Choroid plexus epithelial cell (primary cell): ENCODE measurements around the gene PIGM.
A peak's percentile ranks its signal among the peaks of the same experiment; 100 is the strongest.

Experiments used
- DNase-seq: peaks from one replicate; pipeline ENCODE4 v3.0.0-alpha.2; 2010; ENCODE audit warnings: low read depth
- H3K4me3 ChIP-seq: 2 replicates; pipeline ENCODE4 v1.5.1; 2011; ENCODE audit warnings: low read depth, mild to moderate bottlenecking, control low read depth, low read length, moderate library complexity
- TF ChIP-seq, protein P1 (sequence below): conservative IDR thresholded peaks from 2 replicates; pipeline ENCODE4 v1.5.1; 2011; ENCODE audit warnings: low read depth, mild to moderate bottlenecking, control low read depth, inconsistent platforms, low read length, moderate library complexity

PIGM gene

DNA sequence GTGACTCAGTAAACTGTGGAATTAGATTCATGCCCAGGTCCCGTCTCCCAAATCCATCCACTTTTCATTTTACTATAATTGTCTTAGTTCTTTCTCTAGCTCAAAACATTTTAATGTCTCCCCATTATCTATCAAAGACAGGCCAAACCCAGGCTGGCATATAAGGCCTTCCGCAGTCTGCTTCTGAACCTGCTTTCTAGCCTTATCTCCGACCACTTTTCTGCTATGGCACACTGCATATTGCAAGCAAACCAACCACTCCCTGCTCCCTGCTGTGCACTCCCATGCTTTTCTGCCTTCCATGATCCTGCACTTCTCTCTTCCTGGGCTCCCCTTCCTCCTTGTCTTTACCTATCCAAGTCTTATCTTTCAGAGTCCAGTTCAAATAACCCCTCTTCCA is 17.3 kb upstream of the PIGM start:
- DNase-seq = no peak
- H3K4me3 ChIP-seq = no peak overlapping the region
- TF ChIP-seq, protein P1, sequence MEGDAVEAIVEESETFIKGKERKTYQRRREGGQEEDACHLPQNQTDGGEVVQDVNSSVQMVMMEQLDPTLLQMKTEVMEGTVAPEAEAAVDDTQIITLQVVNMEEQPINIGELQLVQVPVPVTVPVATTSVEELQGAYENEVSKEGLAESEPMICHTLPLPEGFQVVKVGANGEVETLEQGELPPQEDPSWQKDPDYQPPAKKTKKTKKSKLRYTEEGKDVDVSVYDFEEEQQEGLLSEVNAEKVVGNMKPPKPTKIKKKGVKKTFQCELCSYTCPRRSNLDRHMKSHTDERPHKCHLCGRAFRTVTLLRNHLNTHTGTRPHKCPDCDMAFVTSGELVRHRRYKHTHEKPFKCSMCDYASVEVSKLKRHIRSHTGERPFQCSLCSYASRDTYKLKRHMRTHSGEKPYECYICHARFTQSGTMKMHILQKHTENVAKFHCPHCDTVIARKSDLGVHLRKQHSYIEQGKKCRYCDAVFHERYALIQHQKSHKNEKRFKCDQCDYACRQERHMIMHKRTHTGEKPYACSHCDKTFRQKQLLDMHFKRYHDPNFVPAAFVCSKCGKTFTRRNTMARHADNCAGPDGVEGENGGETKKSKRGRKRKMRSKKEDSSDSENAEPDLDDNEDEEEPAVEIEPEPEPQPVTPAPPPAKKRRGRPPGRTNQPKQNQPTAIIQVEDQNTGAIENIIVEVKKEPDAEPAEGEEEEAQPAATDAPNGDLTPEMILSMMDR = no peak

- TF ChIP-seq, protein P1 = no peak
- no peak for DNase-seq
- H3K4me3 ChIP-seq = no peak overlapping the region
Observed at GRCh38 chr1:160048335-160048734, 16.5 kb upstream of the PIGM start.

GRCh38 chr1:160047111-160047991 is 15.6 kb upstream of the PIGM start:
- H3K4me3 ChIP-seq = no peak overlapping the region
- DNase-seq = no peak
- TF ChIP-seq, protein P1 = no peak

GRCh38 chr1:160046494-160047110 is 14.8 kb upstream of the PIGM start:
- TF ChIP-seq, protein P1 = peak; percentile 72
- no peak overlapping the region for H3K4me3 ChIP-seq
- DNase-seq = peak; percentile 61

GRCh38 chr1:160045653-160046052 is 13.9 kb upstream of the PIGM start:
- no peak overlapping the region for H3K4me3 ChIP-seq
- TF ChIP-seq, protein P1 = no peak
- no peak for DNase-seq

DNA sequence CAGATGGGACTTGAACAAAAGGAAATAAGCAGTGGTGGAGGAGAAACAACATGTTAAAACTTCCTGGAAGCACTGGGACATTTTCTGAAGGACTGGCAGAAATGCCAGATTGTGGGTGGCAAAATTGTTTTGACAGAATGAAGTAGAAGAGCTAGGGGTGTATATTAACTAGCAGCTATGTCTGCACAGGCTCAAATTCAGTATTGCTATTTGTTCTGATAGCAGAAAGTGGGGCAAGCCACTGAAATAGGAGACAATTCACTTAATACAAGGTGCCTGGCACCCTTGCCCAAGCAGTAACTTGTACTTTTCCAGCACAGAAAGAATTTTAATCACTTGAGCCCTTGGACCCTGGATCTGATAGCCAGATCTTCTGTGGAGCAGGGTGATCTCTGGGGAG is 11.8 kb upstream of the PIGM start:
- no peak overlapping the region for H3K4me3 ChIP-seq
- DNase-seq = no peak
- TF ChIP-seq, protein P1 = no peak
